LoVo (cell line): ENCODE results near the gene METTL2B.
A peak's percentile ranks its signal among the peaks of the same experiment; 100 is the strongest.
"Not testable (repeated sequence)": the region's sequence is repeated elsewhere in the genome, so short reads cannot be mapped to it uniquely, and the experiment has no call there.

Source experiments
- DNase-seq: peaks from one replicate; pipeline ENCODE4 v3.0.0-alpha.2; 2016; ENCODE audit warnings: low spot score

The METTL2B gene

GRCh38 chr7:128526062-128526466 lies 49.5 kb downstream of the METTL2B start:
- not testable (repeated sequence) for DNase-seq

GRCh38 chr7:128529191-128529590 lies 52.6 kb downstream of the METTL2B start:
- DNase-seq = not testable (repeated sequence)

- not testable (repeated sequence) for DNase-seq
These were observed 53.7 kb downstream of the METTL2B start for GRCh38 chr7:128530121-128530854.

- no peak for DNase-seq
These were observed 54.2 kb downstream of the METTL2B start for GRCh38 chr7:128530855-128531104.

- peak; percentile 95 for DNase-seq
These were observed 54.8 kb downstream of the METTL2B start for GRCh38 chr7:128531105-128531954.

- DNase-seq = peak; percentile 38
These were observed 55.5 kb downstream of the METTL2B start for GRCh38 chr7:128531955-128532478.

GRCh38 chr7:128532956-128533355 lies 56.4 kb downstream of the METTL2B start:
- DNase-seq = not testable (repeated sequence)

GRCh38 chr7:128537410-128537809 lies 60.9 kb downstream of the METTL2B start:
- not testable (repeated sequence) for DNase-seq

GRCh38 chr7:128542530-128542929 lies 66.0 kb downstream of the METTL2B start:
- not testable (repeated sequence) for DNase-seq

- not testable (repeated sequence) for DNase-seq
These were observed 66.8 kb downstream of the METTL2B start for GRCh38 chr7:128543300-128543699.

- DNase-seq = not testable (repeated sequence)
These were observed 69.8 kb downstream of the METTL2B start for GRCh38 chr7:128546319-128546851.

GRCh38 chr7:128550920-128551319 lies 74.4 kb downstream of the METTL2B start:
- DNase-seq = no peak

- not testable (repeated sequence) for DNase-seq
These were observed 77.8 kb downstream of the METTL2B start for GRCh38 chr7:128554394-128554793.
